Hindlimb muscle (tissue), 1 donor: ENCODE data around the gene PHF10. TPM values are rescaled to one million over a fixed set of nuclear protein-coding genes. Genes with fewer than 3 reads are reported as not detected.
A peak's percentile ranks its signal among the peaks of the same experiment; 100 is the strongest.
"Not testable (repeated sequence)": the region's sequence is repeated elsewhere in the genome, so short reads cannot be mapped to it uniquely, and the experiment has no call there.

Source experiments
- DNase-seq: peaks from one replicate; pipeline ENCODE4 v3.0.0-alpha.2; 2013
- polyA plus RNA-seq: library from polyadenylated mRNA; unstranded; fragments of 120-200 nt; gene quantifications from one replicate; pipeline ENCODE4 v1.2.1, GENCODE V29; 2013; ENCODE audit not compliant: insufficient read length

The PHF10 gene
- polyA plus RNA-seq, 1 donor: 71.2 TPM

DNA sequence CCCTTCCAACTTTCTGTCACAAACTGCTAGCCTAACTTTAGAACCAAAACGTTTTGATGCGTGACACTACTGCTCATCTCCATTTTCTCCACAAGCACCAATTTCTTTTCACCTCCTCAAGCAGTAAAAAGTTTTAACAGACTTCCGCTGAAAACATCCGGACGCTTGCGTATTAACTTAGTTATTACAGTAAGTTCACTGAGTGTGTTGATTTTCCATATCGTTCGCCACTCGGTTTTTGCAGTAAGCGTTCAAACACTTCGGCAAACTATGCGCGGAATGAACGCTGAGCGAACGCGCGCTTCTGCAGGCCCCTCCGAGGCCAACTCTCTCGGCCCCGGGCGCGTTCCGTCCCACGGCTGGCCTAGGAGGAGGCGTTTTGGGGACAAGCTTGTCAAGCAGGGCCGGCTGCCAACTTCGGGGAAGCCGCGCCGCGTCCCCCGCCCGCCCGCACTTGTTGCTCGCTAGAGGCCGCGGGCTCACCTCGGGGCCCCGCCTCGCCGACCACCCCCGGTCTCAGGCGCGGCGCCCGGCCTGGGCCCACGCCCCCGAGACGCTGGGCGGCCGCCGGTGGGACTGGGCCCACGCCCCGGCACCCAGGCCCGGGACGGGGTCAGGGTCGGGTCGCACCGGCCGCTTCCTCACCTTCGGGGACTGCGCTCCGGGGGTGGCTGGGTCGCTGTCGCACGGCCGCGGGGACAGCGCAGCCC lies 945 bp downstream of the PHF10 start:
- peak; percentile 72 for DNase-seq

GRCh38 chr6:169722362-169723199 lies 1.7 kb downstream of the PHF10 start:
- peak; percentile 50 for DNase-seq

- no peak for DNase-seq
Measured at GRCh38 chr6:169720207-169720855, 4.0 kb downstream of the PHF10 start.

- DNase-seq: no peak
Measured at GRCh38 chr6:169719117-169719516, 5.2 kb downstream of the PHF10 start.

DNA sequence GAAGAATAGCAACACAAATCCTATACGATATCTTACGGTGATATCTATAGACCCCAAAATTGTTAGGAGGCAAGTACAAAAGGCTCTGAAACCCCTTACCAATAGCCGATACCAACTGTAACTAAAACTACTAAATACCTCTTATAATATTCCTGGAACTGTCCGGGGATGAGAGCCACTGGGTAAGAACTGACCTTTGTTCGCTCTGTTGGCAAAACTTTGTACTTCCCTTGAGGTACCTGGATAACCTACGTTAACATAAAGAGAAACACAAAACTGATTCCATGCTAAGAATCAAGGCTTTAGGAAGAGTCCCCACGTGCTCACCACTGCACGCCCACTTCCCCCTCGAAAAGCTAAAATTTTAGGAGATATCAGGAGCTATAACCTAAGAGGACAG lies 9.7 kb downstream of the PHF10 start:
- DNase-seq: no peak

- DNase-seq: no peak
Measured at GRCh38 chr6:169714178-169714577, 10.1 kb downstream of the PHF10 start.

DNA sequence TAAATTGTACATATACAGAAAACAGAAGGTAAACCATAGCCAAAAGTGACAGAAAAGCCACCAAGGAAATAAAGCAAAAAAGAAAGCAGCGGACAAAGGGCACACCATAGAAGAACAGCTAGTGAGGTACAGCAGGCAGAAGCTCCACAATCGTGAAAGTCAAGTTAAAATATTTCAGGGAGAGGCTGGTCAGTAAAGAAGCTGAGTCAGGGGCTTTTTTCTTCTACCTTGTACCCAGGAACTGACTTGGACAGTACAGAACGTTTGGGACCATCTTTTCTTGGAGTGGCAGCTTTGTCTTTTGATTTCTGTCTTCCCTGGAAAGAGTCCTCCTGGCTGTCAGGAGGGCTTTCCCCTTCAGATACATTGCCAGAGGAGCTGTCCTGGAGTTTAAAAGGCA lies 14.3 kb downstream of the PHF10 start:
- DNase-seq: no peak

- no peak for DNase-seq
Measured at GRCh38 chr6:169709293-169709692, 15.0 kb downstream of the PHF10 start.

- no peak for DNase-seq
Measured at GRCh38 chr6:169707772-169708171, 16.5 kb downstream of the PHF10 start.

GRCh38 chr6:169702840-169703246 lies 21.5 kb downstream of the PHF10 start:
- DNase-seq: no peak

DNA sequence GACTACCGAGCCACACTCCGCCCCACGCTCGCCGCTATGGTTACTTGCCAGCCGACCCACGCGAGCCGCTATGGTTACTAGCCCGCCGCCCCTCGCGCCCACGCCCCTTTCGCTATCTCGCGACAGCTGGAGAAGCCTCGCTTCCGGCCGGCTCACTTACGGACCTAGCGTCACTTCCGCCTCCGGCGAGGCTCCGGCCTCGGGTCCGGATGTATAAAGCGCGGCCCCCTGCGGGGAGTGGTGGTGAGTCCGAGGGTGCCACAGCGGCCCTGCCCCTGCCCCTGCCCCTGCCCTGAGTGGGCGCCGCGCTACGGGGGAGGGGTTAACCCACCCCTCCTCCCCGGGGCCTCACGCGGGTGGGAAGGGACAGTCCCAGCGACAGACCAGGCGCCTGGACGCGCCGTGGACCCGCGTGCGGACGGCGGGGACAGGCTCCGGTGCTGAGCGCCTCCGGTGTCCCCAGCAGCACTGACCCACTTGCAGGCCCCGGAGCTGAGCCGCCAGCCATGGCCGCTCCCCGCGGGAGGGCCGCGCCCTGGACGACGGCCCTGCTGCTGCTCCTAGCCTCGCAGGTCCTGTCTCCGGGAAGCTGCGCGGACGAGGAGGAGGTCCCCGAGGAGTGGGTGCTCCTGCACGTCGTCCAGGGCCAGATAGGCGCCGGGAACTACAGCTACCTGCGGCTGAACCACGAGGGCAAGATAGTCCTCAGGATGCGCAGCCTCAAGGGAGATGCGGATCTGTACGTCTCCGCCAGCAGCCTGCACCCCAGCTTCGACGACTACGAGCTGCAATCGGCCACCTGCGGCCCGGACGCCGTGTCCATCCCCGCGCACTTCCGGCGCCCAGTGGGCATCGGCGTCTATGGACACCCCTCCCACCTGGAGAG lies 22.1 kb downstream of the PHF10 start, which contains the start of the genes C6orf120 and WDR27:
Gene C6orf120, plus strand, starts transcription at position 173 of the 886 bp plus-strand sequence. Its CDS starts 334 bp downstream, at position 507.
Gene WDR27, minus strand, starts transcription at position 76 of the 886 bp plus-strand sequence. CDS start 13,024 bp downstream, outside the sequence.
- DNase-seq: peak; percentile 96

GRCh38 chr6:169701311-169701953 lies 22.9 kb downstream of the PHF10 start:
- no peak for DNase-seq

DNA sequence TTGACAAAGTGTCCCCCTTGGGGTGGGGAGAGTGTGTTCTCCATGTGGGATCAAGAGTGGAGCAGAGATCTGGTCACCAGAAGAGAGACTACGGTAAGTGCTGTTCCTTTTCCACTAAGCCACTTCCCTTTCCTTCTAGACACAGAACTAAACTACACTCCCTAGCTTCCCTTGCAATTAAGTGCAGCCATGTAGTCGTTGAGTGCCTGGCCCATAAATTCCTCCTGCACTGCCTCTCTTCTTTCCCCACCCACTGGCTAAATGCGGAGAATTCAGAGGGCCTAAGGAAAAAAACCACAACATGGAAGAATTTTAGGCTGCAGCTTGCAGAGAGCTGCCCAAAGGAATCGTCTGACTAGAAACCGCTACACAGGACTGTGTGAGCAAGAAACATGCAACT lies 24.0 kb downstream of the PHF10 start:
- no peak for DNase-seq

DNA sequence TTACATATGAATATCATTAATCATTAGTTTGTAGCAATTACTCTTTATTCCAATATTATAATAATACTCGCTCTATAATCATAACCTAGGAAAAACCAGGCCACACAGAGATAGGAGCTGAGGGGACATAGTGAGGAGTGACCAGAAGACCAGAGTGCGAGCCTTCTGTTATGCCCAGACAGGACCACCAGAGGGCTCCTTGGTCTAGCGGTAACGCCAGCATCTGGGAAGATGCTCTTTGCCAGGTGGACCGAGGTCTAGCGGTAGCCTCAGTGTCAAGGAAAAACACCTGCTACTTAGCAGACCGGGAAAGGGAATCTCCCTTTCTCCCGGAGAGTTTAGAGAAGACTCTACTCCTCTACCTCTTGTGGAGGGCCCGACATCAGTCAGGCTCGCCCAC lies 27.2 kb downstream of the PHF10 start:
- not testable (repeated sequence) for DNase-seq

GRCh38 chr6:169695131-169695530 lies 29.2 kb downstream of the PHF10 start:
- DNase-seq: no peak

DNA sequence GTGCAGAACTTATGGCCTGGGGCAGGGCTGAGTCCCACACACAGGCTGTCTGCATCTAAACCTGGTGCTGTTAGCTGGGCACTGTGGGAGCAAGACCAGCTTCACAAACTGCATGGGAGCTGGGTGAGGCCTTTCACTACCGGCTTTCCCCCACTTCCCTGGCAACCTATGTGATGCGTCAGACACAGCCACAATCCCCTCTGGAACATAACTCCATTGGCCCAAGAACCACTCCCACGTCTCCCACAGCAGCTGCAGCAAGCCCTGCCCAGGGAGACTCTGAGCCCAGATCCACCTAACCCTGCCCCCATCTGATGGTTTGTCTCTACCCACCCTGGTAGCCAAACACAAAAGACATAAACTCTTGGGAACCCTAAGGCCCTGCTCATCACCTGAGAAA lies 31.8 kb downstream of the PHF10 start:
- no peak for DNase-seq

DNA sequence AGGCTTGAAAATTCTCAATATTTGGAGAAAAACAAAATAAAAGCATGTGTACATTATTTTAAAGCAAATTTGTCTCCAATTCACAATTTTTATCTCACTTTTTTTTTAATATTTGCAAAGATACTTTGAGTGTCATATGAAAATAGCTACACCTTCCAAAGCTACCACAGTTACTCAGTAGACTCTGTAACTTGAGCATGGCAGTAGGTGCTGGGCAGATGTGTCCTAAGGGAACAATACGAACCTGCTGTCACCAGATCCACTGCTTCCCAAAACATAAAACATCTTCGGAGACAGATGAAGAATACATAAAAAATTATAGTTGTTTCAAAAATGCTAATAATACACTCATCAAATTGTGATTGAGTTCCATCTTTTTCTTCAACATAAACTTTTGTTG lies 33.0 kb downstream of the PHF10 start:
- DNase-seq: no peak

GRCh38 chr6:169689287-169689686 lies 35.0 kb downstream of the PHF10 start:
- no peak for DNase-seq

DNA sequence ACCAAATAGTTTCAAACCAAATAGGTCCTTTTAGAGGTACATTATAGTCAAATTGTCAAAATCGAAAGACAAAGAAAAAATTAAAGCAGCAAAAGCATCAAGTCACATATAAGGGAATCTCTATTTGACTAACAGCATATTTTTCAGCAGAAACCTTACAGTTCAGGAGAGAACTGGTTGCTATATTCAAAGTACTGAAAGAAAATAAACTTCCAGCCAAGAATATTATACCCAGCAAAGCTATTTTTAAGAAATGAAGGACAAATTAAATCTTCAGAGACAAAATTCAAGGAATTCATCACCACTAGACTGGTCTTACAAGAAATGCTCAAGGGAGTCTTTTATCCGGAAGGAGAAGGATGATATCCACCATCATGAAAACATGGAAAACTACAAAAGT lies 38.4 kb downstream of the PHF10 start:
- no peak for DNase-seq

GRCh38 chr6:169684056-169684455 lies 40.2 kb downstream of the PHF10 start:
- no peak for DNase-seq

GRCh38 chr6:169678342-169678741 lies 46.0 kb downstream of the PHF10 start:
- no peak for DNase-seq

- DNase-seq: no peak
Measured at GRCh38 chr6:169677096-169677495, 47.2 kb downstream of the PHF10 start.
